PFSK-1 (cell line): Measurements from ENCODE around the gene DHRS4.

Source experiments
- FOXP2 ChIP-seq: optimal IDR thresholded peaks from 2 replicates; pipeline ENCODE3; 2011; ENCODE audit warnings: borderline replicate concordance, control low read depth, inconsistent platforms; ENCODE audit not compliant: insufficient read depth; ENCODE audit errors: extremely low read length, extremely low read depth
- POLR2AphosphoS5 ChIP-seq: IDR thresholded peaks from 2 replicates; pipeline ENCODE4 v1.6.1; 2012; ENCODE audit warnings: low read depth, mild to moderate bottlenecking, control low read depth, low read length, moderate library complexity
- SIN3A ChIP-seq: IDR thresholded peaks from 2 replicates; pipeline ENCODE4 v1.6.1; 2012; ENCODE audit warnings: mild to moderate bottlenecking, low read length, moderate library complexity, borderline replicate concordance; ENCODE audit not compliant: insufficient read depth
- TAF1 ChIP-seq: IDR thresholded peaks from 2 replicates; pipeline ENCODE4 v1.6.1; 2012; ENCODE audit warnings: low read length, control low read depth, borderline replicate concordance; ENCODE audit not compliant: insufficient read depth
- TF ChIP-seq, protein P1 (sequence below), 2 experiments: IDR thresholded peaks; 2 replicates each; pipeline versions ENCODE4 v1.6.1 to v1.8.0; 2011 to 2012; ENCODE audit warnings: low read depth in 2 of 2, low read length in 2 of 2, control low read depth in 1 of 2, inconsistent platforms in 1 of 2, mild to moderate bottlenecking in 1 of 2, moderate library complexity in 1 of 2; ENCODE audit not compliant: insufficient read depth in 1 of 2

DNA sequence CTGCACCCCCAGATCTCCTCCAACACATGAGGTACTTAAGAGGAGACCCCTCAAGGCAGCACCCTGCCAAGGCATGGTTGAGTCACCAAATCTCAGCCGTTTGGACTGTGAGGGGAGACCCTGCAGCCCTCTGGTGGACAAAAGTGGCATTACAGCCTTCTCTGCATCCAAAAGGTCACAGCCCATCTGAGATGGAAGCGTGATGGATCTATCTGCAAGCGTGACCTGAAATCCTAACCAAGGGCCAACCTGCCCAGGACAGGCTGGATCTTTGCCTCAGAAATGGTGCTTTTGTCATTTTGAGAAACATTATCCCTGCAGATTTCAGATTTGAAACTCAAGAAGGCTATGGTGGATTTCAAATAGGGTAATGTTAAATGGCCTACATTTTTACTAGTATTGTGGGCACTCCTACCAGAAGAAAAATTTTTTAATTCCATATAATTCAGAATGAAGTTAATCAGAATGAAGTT lies 23.7 kb upstream of the DHRS4 start:
- TF ChIP-seq POLR2AphosphoS5: no peak
- TF ChIP-seq TAF1: no peak
- TF ChIP-seq, protein P1, sequence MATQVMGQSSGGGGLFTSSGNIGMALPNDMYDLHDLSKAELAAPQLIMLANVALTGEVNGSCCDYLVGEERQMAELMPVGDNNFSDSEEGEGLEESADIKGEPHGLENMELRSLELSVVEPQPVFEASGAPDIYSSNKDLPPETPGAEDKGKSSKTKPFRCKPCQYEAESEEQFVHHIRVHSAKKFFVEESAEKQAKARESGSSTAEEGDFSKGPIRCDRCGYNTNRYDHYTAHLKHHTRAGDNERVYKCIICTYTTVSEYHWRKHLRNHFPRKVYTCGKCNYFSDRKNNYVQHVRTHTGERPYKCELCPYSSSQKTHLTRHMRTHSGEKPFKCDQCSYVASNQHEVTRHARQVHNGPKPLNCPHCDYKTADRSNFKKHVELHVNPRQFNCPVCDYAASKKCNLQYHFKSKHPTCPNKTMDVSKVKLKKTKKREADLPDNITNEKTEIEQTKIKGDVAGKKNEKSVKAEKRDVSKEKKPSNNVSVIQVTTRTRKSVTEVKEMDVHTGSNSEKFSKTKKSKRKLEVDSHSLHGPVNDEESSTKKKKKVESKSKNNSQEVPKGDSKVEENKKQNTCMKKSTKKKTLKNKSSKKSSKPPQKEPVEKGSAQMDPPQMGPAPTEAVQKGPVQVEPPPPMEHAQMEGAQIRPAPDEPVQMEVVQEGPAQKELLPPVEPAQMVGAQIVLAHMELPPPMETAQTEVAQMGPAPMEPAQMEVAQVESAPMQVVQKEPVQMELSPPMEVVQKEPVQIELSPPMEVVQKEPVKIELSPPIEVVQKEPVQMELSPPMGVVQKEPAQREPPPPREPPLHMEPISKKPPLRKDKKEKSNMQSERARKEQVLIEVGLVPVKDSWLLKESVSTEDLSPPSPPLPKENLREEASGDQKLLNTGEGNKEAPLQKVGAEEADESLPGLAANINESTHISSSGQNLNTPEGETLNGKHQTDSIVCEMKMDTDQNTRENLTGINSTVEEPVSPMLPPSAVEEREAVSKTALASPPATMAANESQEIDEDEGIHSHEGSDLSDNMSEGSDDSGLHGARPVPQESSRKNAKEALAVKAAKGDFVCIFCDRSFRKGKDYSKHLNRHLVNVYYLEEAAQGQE (IDR thresholded peaks at IDR 0.05; ENCODE audit: insufficient read depth in 1 of 2, low read depth in 2 of 2, low read length in 2 of 2): no peak
- TF ChIP-seq SIN3A: no peak
- TF ChIP-seq FOXP2: no peak
